ENCODE data around the gene MTRF1.
"Not testable (repeated sequence)": the region's sequence is repeated elsewhere in the genome, so short reads cannot be mapped to it uniquely, and the experiment has no call there.

The MTRF1 gene

GRCh38 chr13:41279156-41279555, 15.8 kb upstream of the MTRF1 start:
- DNase-seq: not testable (repeated sequence)

GRCh38 chr13:41276824-41277223, 13.4 kb upstream of the MTRF1 start:
- peak; percentile 3 for DNase-seq

GRCh38 chr13:41274881-41275280, 11.5 kb upstream of the MTRF1 start:
- DNase-seq: no peak

- no peak for DNase-seq
These were observed 10.6 kb upstream of the MTRF1 start for GRCh38 chr13:41273831-41274441.

- DNase-seq: no peak
These were observed 8.3 kb upstream of the MTRF1 start for GRCh38 chr13:41271456-41272285.

GRCh38 chr13:41268764-41269163, 5.4 kb upstream of the MTRF1 start:
- peak; percentile 63 for DNase-seq

GRCh38 chr13:41267106-41267505, 3.7 kb upstream of the MTRF1 start:
- no peak for DNase-seq

- DNase-seq: no peak
These were observed 3.4 kb downstream of the MTRF1 start for GRCh38 chr13:41259875-41260501.

- no peak for DNase-seq
These were observed 5.8 kb downstream of the MTRF1 start for GRCh38 chr13:41257535-41257934.

GRCh38 chr13:41254902-41255301, 8.5 kb downstream of the MTRF1 start:
- DNase-seq: no peak

GRCh38 chr13:41250993-41251392, 12.4 kb downstream of the MTRF1 start:
- no peak for DNase-seq

- DNase-seq: no peak
These were observed 16.3 kb downstream of the MTRF1 start for GRCh38 chr13:41246969-41247680.

- DNase-seq: peak; percentile 23
These were observed 18.8 kb downstream of the MTRF1 start for GRCh38 chr13:41244556-41244955.

GRCh38 chr13:41241626-41242025, 21.8 kb downstream of the MTRF1 start:
- no peak for DNase-seq

- no peak for DNase-seq
These were observed 27.0 kb downstream of the MTRF1 start for GRCh38 chr13:41236369-41236768.

GRCh38 chr13:41232578-41233480, 30.5 kb downstream of the MTRF1 start:
- no peak for DNase-seq

GRCh38 chr13:41231786-41232185, 31.6 kb downstream of the MTRF1 start:
- peak; percentile 13 for DNase-seq

GRCh38 chr13:41231025-41231677, 32.2 kb downstream of the MTRF1 start:
- no peak for DNase-seq

GRCh38 chr13:41229356-41229755, 34.0 kb downstream of the MTRF1 start:
- DNase-seq: no peak

- DNase-seq: no peak
These were observed 39.0 kb downstream of the MTRF1 start for GRCh38 chr13:41224113-41225110.
